ENCODE results near the gene HRAS.

- TF ChIP-seq CTCF (IDR thresholded peaks at IDR 0.05) (no peak), POLR2A (IDR thresholded peaks at IDR 0.05) (no peak)
These were observed 6.1 kb upstream of the HRAS start for GRCh38 chr11:541433-541885.

Measured in body of pancreas (tissue), 4 donors.